ENCODE data around the gene CDH12.

The CDH12 gene

GRCh38 chr5:22734907-22735306 lies 118.2 kb downstream of the CDH12 start:
- no peaks in the 10 kb centered on the region for H3K4me1 ChIP-seq (ENCODE audit: control insufficient read depth in 1 of 2, insufficient read depth in 2 of 2, low read length in 2 of 2)
- no peak overlapping the region for H2BK120ac ChIP-seq (ENCODE audit: insufficient read depth, low read length, poor library complexity)
- no peak overlapping the region for H3K9ac ChIP-seq (ENCODE audit: low read length)
- H3K36me3 ChIP-seq (ENCODE audit: control insufficient read depth in 1 of 2, insufficient read depth in 2 of 2, low read length in 2 of 2) = no peaks in the 10 kb centered on the region
- no peak for DNase-seq
- no peaks in the 10 kb centered on the region for H3K27me3 ChIP-seq (ENCODE audit: insufficient read depth, low read length)
- H3K79me1 ChIP-seq (ENCODE audit: low read length) = no peaks in the 10 kb centered on the region
- H3K23ac ChIP-seq (ENCODE audit: low read length) = no peak overlapping the region
- H4K8ac ChIP-seq (ENCODE audit: low read depth, low read length) = no peak overlapping the region
- no peak overlapping the region for H3K18ac ChIP-seq (ENCODE audit: low read length)
- H3K14ac ChIP-seq (ENCODE audit: low read length) = no peak overlapping the region
- no peak overlapping the region for H4K91ac ChIP-seq (ENCODE audit: low read depth, low read length)
- no peak overlapping the region for H3K4me2 ChIP-seq (ENCODE audit: low read length)
- no peak overlapping the region for H2AK5ac ChIP-seq (ENCODE audit: low read length)
- WGBS (ENCODE audit: extremely low coverage, insufficient coverage, insufficient read length) = no CpG with 5 or more reads among the region's 2 CpGs
- H3K79me2 ChIP-seq (ENCODE audit: control insufficient read depth, insufficient read depth, low read length, poor library complexity) = no peaks in the 10 kb centered on the region
- H3K4me3 ChIP-seq (ENCODE audit: low read depth, low read length) = no peak overlapping the region
- no peak overlapping the region for H3K4ac ChIP-seq (ENCODE audit: low read depth, low read length)
- H3K9me3 ChIP-seq (ENCODE audit: insufficient read depth, low read depth, low read length) = no peaks in the 10 kb centered on the region
- H2BK12ac ChIP-seq (ENCODE audit: low read length) = no peak overlapping the region
- H2AFZ ChIP-seq (ENCODE audit: insufficient read depth, low read length, poor library complexity) = no peak overlapping the region
- no peak overlapping the region for H3K27ac ChIP-seq (ENCODE audit: low read depth, low read length)
- H4K12ac ChIP-seq (ENCODE audit: low read depth, low read length) = no peak overlapping the region
- H2BK5ac ChIP-seq (ENCODE audit: low read depth, low read length, poor library complexity) = no peak overlapping the region

DNA sequence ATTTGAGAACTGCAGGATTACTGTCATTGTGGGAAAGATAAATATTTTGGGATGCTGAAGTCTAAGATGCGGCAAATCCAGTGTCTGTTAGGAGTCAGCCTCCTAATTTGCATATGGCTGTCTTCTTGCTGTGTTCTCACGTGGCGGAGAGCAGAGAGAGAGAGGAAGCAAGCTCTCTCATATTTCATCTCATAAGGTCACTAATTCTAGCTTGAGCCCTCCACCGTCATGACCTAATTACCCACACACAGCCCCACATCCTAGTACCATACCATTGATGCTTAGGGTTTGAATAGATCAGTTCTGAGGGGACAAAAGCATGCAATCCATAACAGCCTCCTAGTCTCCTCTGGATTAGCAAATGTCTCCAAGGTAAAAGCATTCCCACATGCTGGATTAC lies 124.5 kb downstream of the CDH12 start:
- Histone ChIP-seq H3K4ac (ENCODE audit: low read depth, low read length) (no peak overlapping the region), H3K9me3 (ENCODE audit: insufficient read depth, low read depth, low read length) (no peaks in the 10 kb centered on the region), H4K8ac (ENCODE audit: low read depth, low read length) (no peak overlapping the region), H3K9ac (ENCODE audit: low read length) (no peak overlapping the region), H4K12ac (ENCODE audit: low read depth, low read length) (no peak overlapping the region), H3K4me1 (ENCODE audit: control insufficient read depth in 1 of 2, insufficient read depth in 2 of 2, low read length in 2 of 2) (no peaks in the 10 kb centered on the region), H2AFZ (ENCODE audit: insufficient read depth, low read length, poor library complexity) (no peak overlapping the region), H4K91ac (ENCODE audit: low read depth, low read length) (no peak overlapping the region), H2BK120ac (ENCODE audit: insufficient read depth, low read length, poor library complexity) (no peak overlapping the region), H3K79me2 (ENCODE audit: control insufficient read depth, insufficient read depth, low read length, poor library complexity) (no peaks in the 10 kb centered on the region), H3K27me3 (ENCODE audit: insufficient read depth, low read length) (no peaks in the 10 kb centered on the region), H3K23ac (ENCODE audit: low read length) (no peak overlapping the region), H3K4me3 (ENCODE audit: low read depth, low read length) (no peak overlapping the region), H3K18ac (ENCODE audit: low read length) (no peak overlapping the region), H2BK5ac (ENCODE audit: low read depth, low read length, poor library complexity) (no peak overlapping the region), H3K79me1 (ENCODE audit: low read length) (no peaks in the 10 kb centered on the region), H2AK5ac (ENCODE audit: low read length) (no peak overlapping the region), H3K36me3 (ENCODE audit: control insufficient read depth in 1 of 2, insufficient read depth in 2 of 2, low read length in 2 of 2) (no peaks in the 10 kb centered on the region), H3K14ac (ENCODE audit: low read length) (no peak overlapping the region), H3K27ac (ENCODE audit: low read depth, low read length) (no peak overlapping the region), H2BK12ac (ENCODE audit: low read length) (no peak overlapping the region), H3K4me2 (ENCODE audit: low read length) (no peak overlapping the region)
- WGBS (ENCODE audit: extremely low coverage, insufficient coverage, insufficient read length) = no CpG with 5 or more reads among the region's 4 CpGs
- DNase-seq = no peak

GRCh38 chr5:22722491-22722890 lies 130.7 kb downstream of the CDH12 start:
- no peak overlapping the region for H3K23ac ChIP-seq (ENCODE audit: low read length)
- H3K9me3 ChIP-seq (ENCODE audit: insufficient read depth, low read depth, low read length) = no peaks in the 10 kb centered on the region
- H3K27ac ChIP-seq (ENCODE audit: low read depth, low read length) = no peak overlapping the region
- no peak overlapping the region for H2AK5ac ChIP-seq (ENCODE audit: low read length)
- H3K79me1 ChIP-seq (ENCODE audit: low read length) = no peaks in the 10 kb centered on the region
- no peak overlapping the region for H4K91ac ChIP-seq (ENCODE audit: low read depth, low read length)
- H3K9ac ChIP-seq (ENCODE audit: low read length) = no peak overlapping the region
- no peak overlapping the region for H2BK120ac ChIP-seq (ENCODE audit: insufficient read depth, low read length, poor library complexity)
- no peak overlapping the region for H3K4me2 ChIP-seq (ENCODE audit: low read length)
- H3K18ac ChIP-seq (ENCODE audit: low read length) = no peak overlapping the region
- H2AFZ ChIP-seq (ENCODE audit: insufficient read depth, low read length, poor library complexity) = no peak overlapping the region
- H2BK5ac ChIP-seq (ENCODE audit: low read depth, low read length, poor library complexity) = no peak overlapping the region
- no peaks in the 10 kb centered on the region for H3K27me3 ChIP-seq (ENCODE audit: insufficient read depth, low read length)
- no peak overlapping the region for H4K8ac ChIP-seq (ENCODE audit: low read depth, low read length)
- no peaks in the 10 kb centered on the region for H3K4me1 ChIP-seq (ENCODE audit: control insufficient read depth in 1 of 2, insufficient read depth in 2 of 2, low read length in 2 of 2)
- H3K36me3 ChIP-seq (ENCODE audit: control insufficient read depth in 1 of 2, insufficient read depth in 2 of 2, low read length in 2 of 2) = no peaks in the 10 kb centered on the region
- H4K12ac ChIP-seq (ENCODE audit: low read depth, low read length) = no peak overlapping the region
- no peak overlapping the region for H2BK12ac ChIP-seq (ENCODE audit: low read length)
- WGBS (ENCODE audit: extremely low coverage, insufficient coverage, insufficient read length) = no CpG with 5 or more reads among the region's 1 CpG
- H3K4me3 ChIP-seq (ENCODE audit: low read depth, low read length) = no peak overlapping the region
- no peak for DNase-seq
- no peaks in the 10 kb centered on the region for H3K79me2 ChIP-seq (ENCODE audit: control insufficient read depth, insufficient read depth, low read length, poor library complexity)
- H3K14ac ChIP-seq (ENCODE audit: low read length) = no peak overlapping the region
- H3K4ac ChIP-seq (ENCODE audit: low read depth, low read length) = no peak overlapping the region

GRCh38 chr5:22722056-22722455 lies 131.1 kb downstream of the CDH12 start:
- Histone ChIP-seq H3K4me3 (ENCODE audit: low read depth, low read length) (no peak overlapping the region), H2BK12ac (ENCODE audit: low read length) (no peak overlapping the region), H3K18ac (ENCODE audit: low read length) (no peak overlapping the region), H4K12ac (ENCODE audit: low read depth, low read length) (no peak overlapping the region), H2BK120ac (ENCODE audit: insufficient read depth, low read length, poor library complexity) (no peak overlapping the region), H2AFZ (ENCODE audit: insufficient read depth, low read length, poor library complexity) (no peak overlapping the region), H3K79me2 (ENCODE audit: control insufficient read depth, insufficient read depth, low read length, poor library complexity) (no peaks in the 10 kb centered on the region), H3K4me1 (ENCODE audit: control insufficient read depth in 1 of 2, insufficient read depth in 2 of 2, low read length in 2 of 2) (no peaks in the 10 kb centered on the region), H3K4ac (ENCODE audit: low read depth, low read length) (no peak overlapping the region), H3K9ac (ENCODE audit: low read length) (no peak overlapping the region), H3K4me2 (ENCODE audit: low read length) (no peak overlapping the region), H3K27me3 (ENCODE audit: insufficient read depth, low read length) (no peaks in the 10 kb centered on the region), H3K27ac (ENCODE audit: low read depth, low read length) (no peak overlapping the region), H2BK5ac (ENCODE audit: low read depth, low read length, poor library complexity) (no peak overlapping the region), H3K14ac (ENCODE audit: low read length) (no peak overlapping the region), H3K9me3 (ENCODE audit: insufficient read depth, low read depth, low read length) (no peaks in the 10 kb centered on the region), H4K91ac (ENCODE audit: low read depth, low read length) (no peak overlapping the region), H2AK5ac (ENCODE audit: low read length) (no peak overlapping the region), H3K36me3 (ENCODE audit: control insufficient read depth in 1 of 2, insufficient read depth in 2 of 2, low read length in 2 of 2) (no peaks in the 10 kb centered on the region), H4K8ac (ENCODE audit: low read depth, low read length) (no peak overlapping the region), H3K79me1 (ENCODE audit: low read length) (no peaks in the 10 kb centered on the region), H3K23ac (ENCODE audit: low read length) (no peak overlapping the region)
- DNase-seq = no peak
- no CpG with 5 or more reads among the region's 1 CpG for WGBS (ENCODE audit: extremely low coverage, insufficient coverage, insufficient read length)

Data from trophoblast cell (in vitro differentiated cells and primary cell).